Gastrocnemius medialis (tissue), 4 donors: ENCODE data around the gene CACNA1G.

Experiments
- CTCF ChIP-seq, 5 experiments: fragments of 450-650 bp in 3 of 5; fragments of 200-600 bp in 2 of 5; sonication (generic) in 2 of 5; IDR thresholded peaks in 4 of 5; conservative IDR thresholded peaks in 1 of 5; 1 replicate in 4 of 5; 2 replicates in 1 of 5; pipeline ENCODE4 v1.5.1; 2016 to 2019; ENCODE audit warnings: antibody characterized with exemption in 5 of 5, mild to moderate bottlenecking in 3 of 5, moderate library complexity in 3 of 5
- POLR2A ChIP-seq, 2 donors: fragments of 450-650 bp; IDR thresholded peaks; one replicate each; pipeline ENCODE4 v1.6.1; 2017; ENCODE audit warnings: antibody characterized with exemption in 2 of 2, mild to moderate bottlenecking in 2 of 2, moderate library complexity in 2 of 2

DNA sequence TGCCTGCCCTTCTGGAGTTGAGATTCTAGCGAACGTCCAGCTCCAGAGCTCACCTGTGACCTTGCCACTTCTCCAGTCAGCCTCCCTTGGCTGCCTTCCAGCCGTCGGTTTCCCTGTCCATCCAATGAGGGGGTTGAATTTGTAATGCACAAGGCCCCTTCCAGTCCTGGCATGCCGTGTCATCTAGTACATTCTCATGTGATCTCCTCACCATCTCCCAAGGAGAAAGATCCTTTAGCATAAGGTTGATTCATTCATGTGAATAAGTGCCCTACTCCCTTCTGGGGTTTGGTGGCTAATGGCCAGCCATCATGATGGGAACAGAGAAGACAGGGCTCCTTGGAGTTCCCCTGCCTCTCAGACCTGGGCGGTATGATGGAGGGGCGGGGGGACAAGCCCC lies 55.3 kb downstream of the CACNA1G start:
- TF ChIP-seq CTCF (IDR thresholded peaks at IDR 0.05 in 4 of 5, conservative IDR thresholded peaks at IDR 0.05 in 1 of 5), result no peak
- TF ChIP-seq POLR2A (IDR thresholded peaks at IDR 0.05), result no peak
